Esophagus squamous epithelium (tissue), 4 donors: ENCODE measurements around the gene HES2.

ENCODE experiments used
- CTCF ChIP-seq, 6 experiments: fragments of 450-650 bp in 4 of 6; fragments of 200-600 bp in 2 of 6; sonication (generic) in 2 of 6; IDR thresholded peaks; one replicate each; pipeline ENCODE4 v1.5.1; 2016 to 2019; ENCODE audit warnings: antibody characterized with exemption in 6 of 6, mild to moderate bottlenecking in 4 of 6, moderate library complexity in 4 of 6
- POLR2A ChIP-seq, 4 donors: fragments of 450-650 bp; IDR thresholded peaks; one replicate each; pipeline ENCODE4 v1.6.1; 2017; ENCODE audit warnings: antibody characterized with exemption in 4 of 4, mild to moderate bottlenecking in 4 of 4, moderate library complexity in 3 of 4

- TF ChIP-seq CTCF (IDR thresholded peaks at IDR 0.05), result no peak
- no peak for TF ChIP-seq POLR2A (IDR thresholded peaks at IDR 0.05)
Observed at GRCh38 chr1:6410248-6410893, 9.3 kb downstream of the HES2 start.
